Trophoblast cell (in vitro differentiated cells and primary cell): ENCODE results near the gene PTBP1.

ENCODE experiments used
- DNase-seq, 2 donors: peaks; one replicate each; pipeline ENCODE4 v3.0.0-alpha.2; 2016
- H2AFZ ChIP-seq: 2 replicates; pipeline ENCODE4 v1.6.1; 2013; ENCODE audit warnings: low read length, moderate library complexity, mild to moderate bottlenecking; ENCODE audit not compliant: insufficient read depth, poor library complexity
- H2AK5ac ChIP-seq: 2 replicates; pipeline ENCODE4 v1.6.1; 2013; ENCODE audit warnings: mild to moderate bottlenecking, low read length
- H2BK120ac ChIP-seq: 2 replicates; pipeline ENCODE4 v1.6.1; 2013; ENCODE audit warnings: low read length, mild to moderate bottlenecking, moderate library complexity; ENCODE audit not compliant: insufficient read depth, poor library complexity
- H2BK12ac ChIP-seq: 2 replicates; pipeline ENCODE4 v1.6.1; 2013; ENCODE audit warnings: mild to moderate bottlenecking, low read length, moderate library complexity
- H2BK5ac ChIP-seq: 2 replicates; pipeline ENCODE4 v1.6.1; 2013; ENCODE audit warnings: low read length, low read depth, moderate library complexity, mild to moderate bottlenecking; ENCODE audit not compliant: poor library complexity
- H3K14ac ChIP-seq: 2 replicates; pipeline ENCODE4 v1.6.1; 2013; ENCODE audit warnings: mild to moderate bottlenecking, low read length
- H3K18ac ChIP-seq: 2 replicates; pipeline ENCODE4 v1.6.1; 2013; ENCODE audit warnings: mild to moderate bottlenecking, low read length
- H3K23ac ChIP-seq: 2 replicates; pipeline ENCODE4 v1.6.1; 2013; ENCODE audit warnings: low read length
- H3K27ac ChIP-seq: 2 replicates; pipeline ENCODE4 v1.5.1; 2013; ENCODE audit warnings: low read depth, mild to moderate bottlenecking, inconsistent platforms, low read length, moderate library complexity
- H3K27me3 ChIP-seq: 2 replicates; pipeline ENCODE4 v1.6.1; 2013; ENCODE audit warnings: inconsistent platforms, mild to moderate bottlenecking, low read length, moderate library complexity; ENCODE audit not compliant: insufficient read depth
- H3K36me3 ChIP-seq, 2 experiments: 1 replicate in 1 of 2; 2 replicates in 1 of 2; pipeline ENCODE4 v1.6.1; 2013; ENCODE audit warnings: low read length in 2 of 2, mild to moderate bottlenecking in 2 of 2, moderate library complexity in 1 of 2; ENCODE audit not compliant: insufficient read depth in 2 of 2, control insufficient read depth in 1 of 2
- H3K4ac ChIP-seq: 2 replicates; pipeline ENCODE4 v1.6.1; 2013; ENCODE audit warnings: low read depth, mild to moderate bottlenecking, low read length, moderate library complexity
- H3K4me1 ChIP-seq, 2 experiments: 1 replicate in 1 of 2; 2 replicates in 1 of 2; pipeline ENCODE4 v1.6.1; 2013; ENCODE audit warnings: low read length in 2 of 2, mild to moderate bottlenecking in 2 of 2, moderate library complexity in 1 of 2; ENCODE audit not compliant: insufficient read depth in 2 of 2, control insufficient read depth in 1 of 2
- H3K4me2 ChIP-seq: 2 replicates; pipeline ENCODE4 v1.6.1; 2013; ENCODE audit warnings: inconsistent platforms, mild to moderate bottlenecking, low read length, moderate library complexity
- H3K4me3 ChIP-seq: 2 replicates; pipeline ENCODE4 v1.5.1; 2013; ENCODE audit warnings: mild to moderate bottlenecking, low read depth, low read length, inconsistent platforms
- H3K79me1 ChIP-seq: one replicate; pipeline ENCODE4 v1.6.1; 2013; ENCODE audit warnings: low read length
- H3K79me2 ChIP-seq: 2 replicates; pipeline ENCODE4 v1.6.1; 2013; ENCODE audit warnings: low read length, mild to moderate bottlenecking; ENCODE audit not compliant: control insufficient read depth, insufficient read depth, poor library complexity
- H3K9ac ChIP-seq: 2 replicates; pipeline ENCODE4 v1.6.1; 2013; ENCODE audit warnings: mild to moderate bottlenecking, low read length
- H3K9me3 ChIP-seq: 2 replicates; pipeline ENCODE4 v1.6.1; 2013; ENCODE audit warnings: low read depth, mild to moderate bottlenecking, control low read depth, inconsistent platforms, low read length; ENCODE audit not compliant: insufficient read depth
- H4K12ac ChIP-seq: 2 replicates; pipeline ENCODE4 v1.6.1; 2013; ENCODE audit warnings: low read depth, mild to moderate bottlenecking, low read length, moderate library complexity
- H4K8ac ChIP-seq: 2 replicates; pipeline ENCODE4 v1.6.1; 2013; ENCODE audit warnings: low read depth, mild to moderate bottlenecking, low read length, moderate library complexity
- H4K91ac ChIP-seq: one replicate; pipeline ENCODE4 v1.6.1; 2013; ENCODE audit warnings: low read depth, mild to moderate bottlenecking, low read length, moderate library complexity
- WGBS: extraction: QIAGEN DNeasy Blood & Tissue Kit; methylation state at CpG from one replicate; pipeline ENCODE4 v1.1.7; 2013; ENCODE audit warnings: missing lambda C conversion rate; ENCODE audit not compliant: insufficient read length, insufficient coverage; ENCODE audit errors: extremely low coverage; 5-methylcytosine and 5-hydroxymethylcytosine counted together

Gene PTBP1

DNA sequence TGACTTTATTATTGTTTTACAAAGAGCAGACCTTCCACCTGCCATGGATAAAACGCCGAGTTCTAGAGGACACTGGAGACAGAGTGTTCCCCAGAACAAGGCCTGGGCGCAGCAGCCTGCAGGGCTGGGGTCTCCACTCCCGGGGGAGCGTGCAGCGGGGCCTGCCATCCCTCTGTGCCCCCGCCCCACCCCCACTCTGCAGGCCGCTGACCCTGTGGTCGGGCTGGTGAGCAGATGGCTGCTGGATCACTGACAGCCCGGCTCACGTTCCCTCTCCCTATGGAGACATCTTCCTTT, 8.6 kb upstream of the PTBP1 start:
- WGBS: no CpG with 5 or more reads among the region's 11 CpGs
- Histone ChIP-seq H4K12ac (no peak overlapping the region), H2BK120ac (peak overlapping the region; percentile 87), H3K9me3 (no peaks in the 10 kb centered on the region), H2AFZ (peak overlapping the region; percentile 64), H3K18ac (peak overlapping the region; percentile 68), H3K36me3 (no peaks in the 10 kb centered on the region), H3K4me3 (no peak overlapping the region), H3K23ac (no peak overlapping the region), H3K4me1 (peaks cover 19 to 21% of the 10 kb centered on the region in 2 experiments), H3K4ac (no peak overlapping the region), H2BK12ac (peak overlapping the region; percentile 93), H3K4me2 (peak overlapping the region; percentile 40), H3K79me2 (no peaks in the 10 kb centered on the region), H3K14ac (peak overlapping the region; percentile 78), H3K79me1 (peaks cover 22% of the 10 kb centered on the region), H3K27me3 (no peaks in the 10 kb centered on the region), H3K27ac (peak overlapping the region; percentile 92), H4K91ac (peak overlapping the region; percentile 95), H2AK5ac (no peak overlapping the region), H3K9ac (peak overlapping the region; percentile 24), H2BK5ac (peak overlapping the region; percentile 88), H4K8ac (peak overlapping the region; percentile 50)
- no peak for DNase-seq

DNA sequence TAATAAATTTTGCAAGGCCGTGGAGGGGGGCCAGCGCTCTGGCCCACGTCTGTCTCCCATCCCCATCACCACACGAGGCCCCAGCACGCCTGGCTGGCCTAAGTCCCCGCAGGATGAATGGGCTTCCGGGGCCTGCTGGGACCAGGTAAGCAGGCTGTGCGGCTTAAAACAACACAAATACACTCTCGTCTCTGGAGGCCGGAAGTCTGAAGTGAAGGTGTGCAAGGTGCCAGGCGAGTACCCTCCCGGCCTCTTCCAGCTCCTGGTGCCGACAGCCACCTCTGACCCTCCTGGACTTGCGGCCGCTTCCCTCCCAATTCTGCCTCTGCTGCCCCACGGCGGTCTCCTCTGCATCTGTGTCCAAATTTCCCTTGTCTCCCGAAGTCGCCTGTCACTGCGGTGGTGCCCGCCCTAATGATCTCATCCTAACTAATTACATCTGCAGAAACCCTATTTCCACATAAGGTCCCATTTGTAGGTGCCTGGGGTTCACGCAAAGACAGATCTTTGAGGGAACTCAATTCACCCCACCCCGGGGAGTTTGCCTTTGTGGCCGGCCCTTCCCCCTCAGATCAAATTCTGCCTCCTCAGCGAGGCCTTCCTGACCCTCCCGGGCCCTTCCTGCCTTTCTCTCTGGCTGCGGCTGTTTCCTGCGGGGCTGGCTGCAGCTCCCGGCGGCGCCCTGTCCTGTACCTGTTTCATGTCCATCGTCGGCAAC, 8.1 kb upstream of the PTBP1 start:
- H3K9me3 ChIP-seq: no peaks in the 10 kb centered on the region
- WGBS: no CpG with 5 or more reads among the region's 33 CpGs
- peak overlapping the region; percentile 49 for H4K12ac ChIP-seq
- H3K79me1 ChIP-seq: peaks cover 22% of the 10 kb centered on the region
- DNase-seq: no peak
- no peak overlapping the region for H3K23ac ChIP-seq
- peak overlapping the region; percentile 95 for H4K91ac ChIP-seq
- peak overlapping the region; percentile 82 for H3K18ac ChIP-seq
- peak overlapping the region; percentile 87 for H2BK120ac ChIP-seq
- H3K36me3 ChIP-seq: no peaks in the 10 kb centered on the region
- peaks cover 19 to 21% of the 10 kb centered on the region in 2 experiments for H3K4me1 ChIP-seq
- peak overlapping the region; percentile 50 for H4K8ac ChIP-seq
- peak overlapping the region; percentile 92 for H3K27ac ChIP-seq
- no peaks in the 10 kb centered on the region for H3K79me2 ChIP-seq
- H3K14ac ChIP-seq: peak overlapping the region; percentile 78
- peak overlapping the region; percentile 40 for H3K4me2 ChIP-seq
- no peaks in the 10 kb centered on the region for H3K27me3 ChIP-seq
- peak overlapping the region; percentile 2 for H3K9ac ChIP-seq
- H2AFZ ChIP-seq: peak overlapping the region; percentile 64
- H2AK5ac ChIP-seq: peak overlapping the region; percentile 59
- peak overlapping the region; percentile 44 for H3K4ac ChIP-seq
- no peak overlapping the region for H3K4me3 ChIP-seq
- peak overlapping the region; percentile 88 for H2BK5ac ChIP-seq
- H2BK12ac ChIP-seq: peak overlapping the region; percentile 93

DNA sequence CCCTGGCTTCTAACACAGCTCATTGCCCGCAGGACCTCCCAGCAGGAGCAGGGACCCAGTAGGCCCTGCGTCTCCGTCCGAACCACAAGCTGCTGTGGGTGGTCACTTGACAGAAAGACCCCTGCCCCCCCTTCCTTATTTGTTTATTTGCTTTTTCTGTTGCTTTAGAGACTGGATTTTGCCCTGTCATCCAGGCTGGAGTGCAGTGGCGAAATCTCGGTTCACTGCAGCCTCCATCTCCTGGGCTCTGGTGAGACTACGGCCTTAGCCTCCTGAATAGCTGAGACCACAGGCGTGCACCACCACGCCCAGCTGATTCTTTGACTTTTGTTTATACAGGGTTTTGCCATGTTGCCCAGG, 7.6 kb upstream of the PTBP1 start:
- Histone ChIP-seq H3K27me3 (no peaks in the 10 kb centered on the region), H3K36me3 (no peaks in the 10 kb centered on the region), H3K27ac (peak overlapping the region; percentile 92), H3K79me1 (peaks cover 22% of the 10 kb centered on the region), H4K8ac (peak overlapping the region; percentile 46), H2BK12ac (peak overlapping the region; percentile 89), H2BK120ac (peak overlapping the region; percentile 55), H3K4ac (peak overlapping the region; percentile 24), H3K14ac (peak overlapping the region; percentile 13), H3K18ac (no peak overlapping the region), H4K12ac (no peak overlapping the region), H3K4me1 (peaks cover 19 to 21% of the 10 kb centered on the region in 2 experiments), H2AK5ac (no peak overlapping the region), H2BK5ac (peak overlapping the region; percentile 71), H3K4me2 (peak overlapping the region; percentile 31), H3K23ac (no peak overlapping the region), H3K9me3 (no peaks in the 10 kb centered on the region), H3K79me2 (no peaks in the 10 kb centered on the region), H4K91ac (peak overlapping the region; percentile 95), H3K4me3 (no peak overlapping the region), H2AFZ (peak overlapping the region; percentile 47), H3K9ac (no peak overlapping the region)
- WGBS: no CpG with 5 or more reads among the region's 9 CpGs
- DNase-seq: no peak

DNA sequence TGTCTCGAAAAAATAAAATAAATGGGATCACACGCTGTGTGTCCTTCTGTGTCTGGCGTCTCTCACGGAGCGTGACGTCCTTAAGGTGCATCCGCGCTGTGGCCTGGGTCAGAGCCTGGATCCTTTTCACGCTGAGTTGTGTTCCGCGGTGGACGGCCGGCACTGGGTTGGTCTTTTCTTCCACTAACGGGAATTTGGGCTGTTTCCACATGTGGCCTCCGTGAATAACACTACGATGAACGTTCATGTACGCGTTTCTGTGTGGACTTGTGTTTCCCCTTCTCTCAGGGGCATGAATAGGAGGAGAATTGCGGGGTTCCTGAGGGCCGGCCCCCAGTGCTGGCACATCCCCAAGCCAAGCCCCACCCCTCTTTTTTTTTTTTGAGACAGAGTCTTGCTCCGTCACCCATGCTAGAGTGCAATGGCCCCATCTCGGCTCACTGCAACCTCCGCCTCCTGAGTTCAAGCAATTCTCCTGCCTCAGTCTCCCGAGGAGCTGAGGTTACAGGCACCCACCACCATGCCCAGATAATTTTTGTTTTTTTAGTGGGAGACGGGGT, 6.2 kb upstream of the PTBP1 start:
- Histone ChIP-seq H2AFZ (no peak overlapping the region), H2BK120ac (no peak overlapping the region), H3K4ac (no peak overlapping the region), H2AK5ac (peak overlapping the region; percentile 10), H3K9ac (no peak overlapping the region), H3K14ac (peak overlapping the region; percentile 29), H3K4me3 (no peak overlapping the region), H4K91ac (peak overlapping the region; percentile 21), H3K27me3 (no peaks in the 10 kb centered on the region), H2BK5ac (no peak overlapping the region), H3K4me2 (no peak overlapping the region), H2BK12ac (peak overlapping the region; percentile 37), H3K79me2 (no peaks in the 10 kb centered on the region), H3K23ac (no peak overlapping the region), H3K9me3 (no peaks in the 10 kb centered on the region), H3K18ac (no peak overlapping the region), H3K79me1 (peaks cover 22% of the 10 kb centered on the region), H4K12ac (no peak overlapping the region), H3K27ac (no peak overlapping the region), H3K4me1 (peaks cover 19 to 21% of the 10 kb centered on the region in 2 experiments), H3K36me3 (no peaks in the 10 kb centered on the region), H4K8ac (no peak overlapping the region)
- no CpG with 5 or more reads among the region's 26 CpGs for WGBS
- no peak for DNase-seq
